Spleen (tissue), 7 donors: ENCODE data around the gene JARID2.

ENCODE experiments used
- CTCF ChIP-seq, 11 experiments: fragments of 200-600 bp in 7 of 11; fragments of 450-650 bp in 4 of 11; sonication (generic) in 4 of 11; IDR thresholded peaks in 8 of 11; conservative IDR thresholded peaks in 3 of 11; 1 replicate in 7 of 11; 2 replicates in 4 of 11; pipeline versions ENCODE4 v1.4.0 to v1.8.0; 2016 to 2021; ENCODE audit warnings: antibody characterized with exemption in 11 of 11, inconsistent platforms in 4 of 11, mild to moderate bottlenecking in 1 of 11
- POLR2A ChIP-seq, 3 donors: fragments of 450-650 bp; IDR thresholded peaks; one replicate each; pipeline ENCODE4 v1.5.1; 2017; ENCODE audit warnings: antibody characterized with exemption in 3 of 3, mild to moderate bottlenecking in 1 of 3
- POLR2AphosphoS5 ChIP-seq, 3 donors: sonication (generic); formaldehyde crosslinking; IDR thresholded peaks; one replicate each; pipeline ENCODE4 v1.5.1; 2017; ENCODE audit warnings: antibody characterized with exemption in 3 of 3
- donor health status: DM: no; HTN: no; CAD: no; lungs with moderate emphysema.
- donor health status: DM: no; HTN: no; CAD: no.
- donor health status: DM: no; HTN: no; CAD: no.

- TF ChIP-seq POLR2A (IDR thresholded peaks at IDR 0.05) = no peak
- TF ChIP-seq CTCF (IDR thresholded peaks at IDR 0.05 in 8 of 11, conservative IDR thresholded peaks at IDR 0.05 in 3 of 11) = no peak
- no peak for TF ChIP-seq POLR2AphosphoS5 (IDR thresholded peaks at IDR 0.05)
These were observed 166.9 kb downstream of the JARID2 start for GRCh38 chr6:15412767-15413166.
